Fibroblast of lung (primary cell): ENCODE data around the gene FAM210A.

Source experiments
- EZH2 ChIP-seq: IDR thresholded peaks from 2 replicates; pipeline ENCODE4 v1.5.1; 2012; ENCODE audit warnings: low read length, control low read depth, mild to moderate bottlenecking; ENCODE audit errors: missing control alignments
- TF ChIP-seq, protein P1 (sequence below), 2 donors: IDR thresholded peaks in 1 of 2; conservative IDR thresholded peaks in 1 of 2; 1 replicate in 1 of 2; 2 replicates in 1 of 2; pipeline ENCODE4 v1.5.1; 2011 to 2012; ENCODE audit warnings: low read length in 2 of 2, control low read depth in 1 of 2, inconsistent platforms in 1 of 2, low read depth in 1 of 2, mild to moderate bottlenecking in 1 of 2

DNA sequence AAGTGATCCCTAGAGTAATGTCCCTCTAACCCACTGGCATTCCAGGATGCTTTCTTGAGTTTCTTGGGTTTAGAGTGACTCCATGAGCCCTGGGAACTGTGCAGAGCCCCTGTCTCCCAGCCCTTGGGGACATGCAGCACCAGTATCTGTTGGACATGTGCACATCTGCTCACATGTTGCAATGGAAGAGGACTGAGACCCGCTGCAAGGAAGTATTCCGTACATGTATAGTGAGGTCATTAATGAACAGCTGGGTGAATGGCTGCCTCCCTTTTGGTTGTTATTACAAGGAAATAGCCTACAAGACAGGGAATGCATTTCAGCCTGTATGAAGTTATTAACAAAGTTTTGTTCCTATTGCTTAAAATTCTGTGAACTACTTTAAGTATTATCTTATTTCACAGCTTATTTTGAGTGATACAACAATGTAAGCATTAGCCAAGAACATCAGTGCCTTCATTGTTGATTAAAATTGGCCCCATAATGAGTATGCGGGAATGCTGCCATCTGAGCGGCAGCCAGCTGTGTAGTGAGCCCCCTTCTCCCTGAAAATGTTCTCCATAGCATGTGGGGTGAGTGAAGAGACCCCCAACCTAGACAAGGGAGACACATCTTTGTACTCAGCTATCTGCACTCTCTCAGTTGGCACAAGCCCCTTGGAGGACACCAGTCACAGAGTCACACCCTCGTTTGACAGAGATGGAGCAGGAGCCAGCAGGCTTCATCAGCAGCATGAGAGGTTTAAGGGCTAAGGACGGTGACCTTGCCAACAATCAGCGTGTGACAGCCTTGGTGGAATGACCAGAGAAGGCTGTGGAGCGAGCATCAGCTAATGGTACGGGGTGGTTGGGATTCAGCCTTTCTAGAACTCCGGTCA, 87.4 kb downstream of the FAM210A start:
- TF ChIP-seq, protein P1, sequence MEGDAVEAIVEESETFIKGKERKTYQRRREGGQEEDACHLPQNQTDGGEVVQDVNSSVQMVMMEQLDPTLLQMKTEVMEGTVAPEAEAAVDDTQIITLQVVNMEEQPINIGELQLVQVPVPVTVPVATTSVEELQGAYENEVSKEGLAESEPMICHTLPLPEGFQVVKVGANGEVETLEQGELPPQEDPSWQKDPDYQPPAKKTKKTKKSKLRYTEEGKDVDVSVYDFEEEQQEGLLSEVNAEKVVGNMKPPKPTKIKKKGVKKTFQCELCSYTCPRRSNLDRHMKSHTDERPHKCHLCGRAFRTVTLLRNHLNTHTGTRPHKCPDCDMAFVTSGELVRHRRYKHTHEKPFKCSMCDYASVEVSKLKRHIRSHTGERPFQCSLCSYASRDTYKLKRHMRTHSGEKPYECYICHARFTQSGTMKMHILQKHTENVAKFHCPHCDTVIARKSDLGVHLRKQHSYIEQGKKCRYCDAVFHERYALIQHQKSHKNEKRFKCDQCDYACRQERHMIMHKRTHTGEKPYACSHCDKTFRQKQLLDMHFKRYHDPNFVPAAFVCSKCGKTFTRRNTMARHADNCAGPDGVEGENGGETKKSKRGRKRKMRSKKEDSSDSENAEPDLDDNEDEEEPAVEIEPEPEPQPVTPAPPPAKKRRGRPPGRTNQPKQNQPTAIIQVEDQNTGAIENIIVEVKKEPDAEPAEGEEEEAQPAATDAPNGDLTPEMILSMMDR (conservative IDR thresholded peaks at IDR 0.05 in 1 of 2, IDR thresholded peaks at IDR 0.05 in 1 of 2; ENCODE audit: low read depth in 1 of 2, low read length in 2 of 2) = no peak
- TF ChIP-seq EZH2 = no peak
